AG04450 (cell line): ENCODE data around the gene ALKBH5. TPM values are rescaled to one million over a fixed set of nuclear protein-coding genes. Genes with fewer than 3 reads are reported as not detected.

Experiments
- CTCF ChIA-PET: fragments of 300-600, 350-600 bp; formaldehyde crosslinking; extraction: SDS; loops from one replicate; lab custom pipeline; 2022; ENCODE audit warnings: antibody characterized with exemption, inconsistent platforms; lab: Charles Lee
- POLR2A ChIA-PET: fragments of 350-600 bp; formaldehyde crosslinking; extraction: SDS; loops from one replicate; lab custom pipeline; 2021; ENCODE audit warnings: antibody characterized with exemption, inconsistent platforms; lab: Yijun Ruan, JAX
- DNase-seq: peaks from one replicate; pipeline ENCODE4 v3.0.0-alpha.2; 2011; ENCODE audit warnings: low read depth, low spot score
- H3K27ac ChIP-seq: one replicate; pipeline ENCODE4 v1.5.1; 2012; ENCODE audit warnings: low read depth, low read length, control low read depth
- H3K27me3 ChIP-seq: one replicate; pipeline ENCODE4 v1.6.0; 2012; ENCODE audit warnings: low read length; ENCODE audit not compliant: control insufficient read depth, insufficient read depth
- H3K4me3 ChIP-seq: 2 replicates; pipeline ENCODE4 v1.5.1; 2011; ENCODE audit warnings: mild to moderate bottlenecking, low read depth, low read length, control low read depth
- H3K9me3 ChIP-seq: 2 replicates; pipeline ENCODE4 v1.5.1; 2012; ENCODE audit warnings: low read length; ENCODE audit not compliant: control insufficient read depth, insufficient read depth
- polyA plus RNA-seq: library from polyadenylated mRNA; depleted of rRNA; stranded (reverse); fragments of >200 nt; gene quantifications from 2 replicates; pipeline ENCODE4 v1.2.3, GENCODE V29; 2011
- TF ChIP-seq, protein P1 (sequence below): IDR thresholded peaks from 2 replicates; pipeline ENCODE4 v1.5.1; 2011; ENCODE audit warnings: low read depth, low read length, control low read depth, inconsistent platforms

ALKBH5 gene
- polyA plus RNA-seq, 1 experiment: 59.9 TPM

DNA sequence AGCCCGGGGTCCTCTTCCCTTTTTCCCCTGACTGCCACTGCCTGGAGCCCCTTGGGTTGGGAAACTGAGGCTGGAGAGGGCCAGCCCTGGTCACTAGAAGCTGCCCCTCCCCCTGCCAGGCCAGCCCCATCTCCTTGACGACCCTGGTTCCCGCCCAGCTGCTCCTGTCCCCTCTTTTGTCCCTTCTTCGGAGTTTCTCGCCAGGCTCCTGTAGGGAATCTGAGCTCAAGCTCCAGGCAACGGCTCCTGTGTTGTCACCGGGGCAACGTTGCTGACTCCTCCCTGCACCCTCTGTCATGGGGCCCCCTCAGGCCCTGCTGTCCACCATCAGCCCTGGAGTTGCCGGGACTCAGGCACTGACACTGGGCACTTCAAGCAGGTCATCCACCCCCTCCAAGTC is 47.5 kb downstream of the ALKBH5 start:
- Histone ChIP-seq H3K9me3 (no peaks in the 10 kb centered on the region), H3K4me3 (no peak overlapping the region), H3K27me3 (no peaks in the 10 kb centered on the region), H3K27ac (no peak overlapping the region)
- ChIA-PET CTCF (no interaction called here), POLR2A (no interaction called here)
- TF ChIP-seq, protein P1, sequence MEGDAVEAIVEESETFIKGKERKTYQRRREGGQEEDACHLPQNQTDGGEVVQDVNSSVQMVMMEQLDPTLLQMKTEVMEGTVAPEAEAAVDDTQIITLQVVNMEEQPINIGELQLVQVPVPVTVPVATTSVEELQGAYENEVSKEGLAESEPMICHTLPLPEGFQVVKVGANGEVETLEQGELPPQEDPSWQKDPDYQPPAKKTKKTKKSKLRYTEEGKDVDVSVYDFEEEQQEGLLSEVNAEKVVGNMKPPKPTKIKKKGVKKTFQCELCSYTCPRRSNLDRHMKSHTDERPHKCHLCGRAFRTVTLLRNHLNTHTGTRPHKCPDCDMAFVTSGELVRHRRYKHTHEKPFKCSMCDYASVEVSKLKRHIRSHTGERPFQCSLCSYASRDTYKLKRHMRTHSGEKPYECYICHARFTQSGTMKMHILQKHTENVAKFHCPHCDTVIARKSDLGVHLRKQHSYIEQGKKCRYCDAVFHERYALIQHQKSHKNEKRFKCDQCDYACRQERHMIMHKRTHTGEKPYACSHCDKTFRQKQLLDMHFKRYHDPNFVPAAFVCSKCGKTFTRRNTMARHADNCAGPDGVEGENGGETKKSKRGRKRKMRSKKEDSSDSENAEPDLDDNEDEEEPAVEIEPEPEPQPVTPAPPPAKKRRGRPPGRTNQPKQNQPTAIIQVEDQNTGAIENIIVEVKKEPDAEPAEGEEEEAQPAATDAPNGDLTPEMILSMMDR: no peak
- no peak for DNase-seq

DNA sequence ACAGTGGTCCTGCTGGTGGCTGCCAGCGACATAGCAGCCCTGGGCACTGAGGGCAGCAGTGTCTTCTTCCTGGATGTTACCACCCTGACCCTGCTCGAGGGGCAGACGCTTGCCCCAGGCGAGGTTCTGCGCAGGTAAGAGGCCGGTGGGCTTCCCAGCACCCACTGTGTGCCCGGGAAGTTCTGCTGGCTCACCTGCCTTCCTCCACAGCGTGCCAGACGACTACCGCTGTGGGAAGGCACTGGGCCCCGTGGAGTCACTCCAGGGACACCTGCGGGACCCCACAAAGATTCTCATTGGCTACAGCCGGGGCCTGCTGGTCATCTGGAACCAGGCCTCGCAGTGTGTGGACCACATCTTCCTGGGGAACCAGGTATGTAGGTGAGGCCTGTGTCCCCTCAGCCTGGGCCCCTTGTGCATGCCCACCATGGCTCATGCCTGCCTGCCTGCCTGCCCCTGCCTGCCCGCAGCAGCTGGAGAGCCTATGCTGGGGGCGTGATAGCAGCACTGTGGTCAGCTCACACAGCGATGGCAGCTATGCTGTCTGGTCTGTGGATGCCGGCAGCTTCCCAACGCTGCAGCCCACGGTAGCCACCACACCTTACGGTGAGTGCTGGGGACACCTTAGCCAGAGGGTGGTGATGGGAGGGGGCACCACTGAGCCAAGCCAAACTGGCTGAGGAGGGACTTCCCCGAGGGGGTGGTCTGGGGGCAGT is 50.3 kb downstream of the ALKBH5 start:
- Histone ChIP-seq H3K4me3 (no peak overlapping the region), H3K27me3 (no peaks in the 10 kb centered on the region), H3K27ac (no peak overlapping the region), H3K9me3 (no peaks in the 10 kb centered on the region; the same call in 1 of the 2 replicates)
- no peak for DNase-seq
- TF ChIP-seq, protein P1: no peak
- CTCF ChIA-PET: no interaction called here
- POLR2A ChIA-PET: no interaction called here

DNA sequence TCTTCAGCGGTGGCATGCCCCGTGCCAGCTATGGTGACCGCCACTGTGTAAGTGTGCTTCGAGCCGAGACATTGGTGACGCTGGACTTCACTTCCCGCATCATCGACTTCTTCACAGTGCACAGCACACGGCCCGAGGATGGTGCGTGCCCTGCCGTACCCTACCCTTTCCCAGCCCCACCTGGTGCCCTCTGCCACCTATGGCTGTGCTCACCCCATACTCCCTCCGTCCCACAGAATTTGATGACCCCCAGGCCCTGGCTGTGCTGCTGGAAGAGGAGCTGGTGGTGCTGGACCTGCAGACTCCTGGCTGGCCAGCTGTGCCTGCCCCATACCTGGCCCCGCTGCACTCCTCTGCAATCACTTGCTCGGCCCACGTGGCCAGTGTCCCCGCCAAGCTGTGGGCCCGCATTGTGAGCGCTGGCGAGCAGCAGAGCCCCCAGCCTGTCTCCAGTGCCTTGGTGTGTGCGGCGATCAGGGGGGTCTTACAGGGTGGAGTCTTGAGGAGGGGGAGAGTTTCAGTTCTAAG is 51.3 kb downstream of the ALKBH5 start:
- H3K9me3 ChIP-seq: no peaks in the 10 kb centered on the region; the same call in 1 of the 2 replicates
- POLR2A ChIA-PET: interaction anchor here (1.2 kb wide), 1 partner anchor 9 kb away, joined by 3 read pairs; no protein-coding TSS in a partner anchor
- TF ChIP-seq, protein P1: no peak
- no peaks in the 10 kb centered on the region for H3K27me3 ChIP-seq
- H3K27ac ChIP-seq: peak overlapping the region; percentile 68
- CTCF ChIA-PET: no interaction called here
- H3K4me3 ChIP-seq: no peak overlapping the region
- no peak for DNase-seq

DNA sequence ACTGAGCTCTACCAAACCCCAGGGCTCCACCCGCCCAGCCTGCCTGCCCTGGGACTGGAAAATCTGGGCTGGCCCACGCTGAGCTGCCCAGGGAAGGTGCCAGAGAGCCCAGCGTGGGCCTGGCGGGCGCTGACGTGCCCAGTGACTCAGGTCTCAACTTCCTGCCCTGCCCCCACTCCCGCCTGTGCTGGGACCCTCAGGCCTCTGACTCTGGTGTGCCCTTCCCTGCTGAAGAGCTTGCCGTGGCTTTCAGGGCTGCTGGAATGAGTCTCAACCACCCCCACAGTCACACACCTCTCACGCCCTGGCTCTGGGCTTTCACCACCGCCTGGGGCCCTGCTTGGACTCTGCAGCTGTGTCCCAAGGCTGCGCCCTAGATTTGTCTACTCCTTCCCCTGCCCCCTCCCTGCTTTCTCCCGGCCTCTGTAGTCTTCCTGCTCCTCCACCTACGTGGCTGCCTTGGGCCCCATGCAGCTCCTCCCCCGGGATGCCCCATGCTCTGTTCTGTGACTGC is 52.2 kb downstream of the ALKBH5 start:
- ChIA-PET POLR2A (interaction anchor here (0.9 to 1.3 kb wide), 3 partner anchors 10 to 12 kb away, joined by 3 read pairs; no protein-coding TSS in a partner anchor), CTCF (no interaction called here)
- Histone ChIP-seq H3K4me3 (no peak overlapping the region), H3K27me3 (no peaks in the 10 kb centered on the region), H3K9me3 (no peaks in the 10 kb centered on the region; the same call in 1 of the 2 replicates), H3K27ac (peak overlapping the region; percentile 68)
- no peak for DNase-seq
- TF ChIP-seq, protein P1: no peak

DNA sequence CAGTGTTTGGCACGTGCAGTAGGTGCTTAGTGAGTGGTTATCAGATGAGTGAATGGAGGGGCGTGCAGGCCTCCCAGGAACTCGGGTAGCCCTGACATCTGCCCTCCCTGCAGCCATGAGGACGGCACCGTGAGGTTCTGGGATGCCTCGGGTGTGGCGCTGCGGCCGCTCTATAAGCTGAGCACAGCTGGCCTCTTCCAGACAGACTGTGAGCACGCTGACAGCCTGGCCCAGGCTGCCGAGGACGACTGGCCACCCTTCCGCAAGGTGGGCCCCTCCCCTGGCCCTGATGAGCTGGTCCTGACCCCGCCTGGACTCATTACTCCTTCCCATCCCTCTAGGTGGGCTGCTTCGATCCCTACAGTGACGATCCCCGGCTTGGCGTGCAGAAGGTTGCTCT is 52.9 kb downstream of the ALKBH5 start:
- Histone ChIP-seq H3K4me3 (no peak overlapping the region), H3K9me3 (no peaks in the 10 kb centered on the region; the same call in 1 of the 2 replicates), H3K27me3 (no peaks in the 10 kb centered on the region), H3K27ac (no peak overlapping the region)
- DNase-seq: no peak
- ChIA-PET POLR2A (interaction anchor here (1.3 kb wide), 1 partner anchor 11 kb away, joined by 3 read pairs; no protein-coding TSS in a partner anchor), CTCF (interaction anchor here (1.1 kb wide), 1 partner anchor 12 kb away, joined by 5 read pairs; no protein-coding TSS in a partner anchor)
- TF ChIP-seq, protein P1: no peak
